Measurements from ENCODE around the gene MGAT5.

Gene MGAT5

GRCh38 chr2:134413912-134414311 is 160.0 kb downstream of the MGAT5 start (continued):
- no peak for TF ChIP-seq ZNF146 (tag by site-specific recombination; IDR thresholded peaks at IDR 0.05)
- no peak for TF ChIP-seq ZNF473 (tag by site-specific recombination; IDR thresholded peaks at IDR 0.05)
- TF ChIP-seq ZNF184 (tag by site-specific recombination; IDR thresholded peaks at IDR 0.05): no peak

GRCh38 chr2:134416018-134416417 is 162.1 kb downstream of the MGAT5 start:
- CTCF ChIA-PET: interaction anchor here (0.7 kb wide), 2 partner anchors 30 to 100 kb away, joined by 3 read pairs; no protein-coding TSS in a partner anchor
- TF ChIP-seq ZNF354C (tag by site-specific recombination; IDR thresholded peaks at IDR 0.05; ENCODE audit: borderline replicate concordance, low read depth) (no peak), ZNF747 (tag by site-specific recombination; IDR thresholded peaks at IDR 0.05) (no peak), ZNF223 (tag by site-specific recombination; IDR thresholded peaks at IDR 0.05) (no peak), ZNF140 (tag by site-specific recombination; IDR thresholded peaks at IDR 0.05) (no peak), ATF2 (tag by site-specific recombination; IDR thresholded peaks at IDR 0.05; ENCODE audit: low read depth) (no peak), ZBTB26 (tag by site-specific recombination; optimal IDR thresholded peaks at IDR 0.05) (no peak), ZNF571 (tag by site-specific recombination; IDR thresholded peaks at IDR 0.05) (no peak), ZNF529 (tag by site-specific recombination; IDR thresholded peaks at IDR 0.05; ENCODE audit: insufficient replicate concordance) (no peak), ZNF16 (tag by site-specific recombination; IDR thresholded peaks at IDR 0.05; ENCODE audit: low read depth) (no peak), ZBTB8A (tag by site-specific recombination; IDR thresholded peaks at IDR 0.05) (no peak), ZNF311 (tag by site-specific recombination; IDR thresholded peaks at IDR 0.05; ENCODE audit: borderline replicate concordance) (no peak), ZNF37A (tag by site-specific recombination; IDR thresholded peaks at IDR 0.05) (no peak), ZNF362 (tag by site-specific recombination; IDR thresholded peaks at IDR 0.05) (no peak), ZNF394 (tag by site-specific recombination; IDR thresholded peaks at IDR 0.05; ENCODE audit: borderline replicate concordance) (no peak), ZNF473 (tag by site-specific recombination; IDR thresholded peaks at IDR 0.05) (no peak), ZNF24 (tag by site-specific recombination; IDR thresholded peaks at IDR 0.05) (no peak), ZNF26 (tag by site-specific recombination; IDR thresholded peaks at IDR 0.05) (no peak), ZNF626 (tag by site-specific recombination; IDR thresholded peaks at IDR 0.05) (no peak)
- H3K9me3 ChIP-seq (ENCODE audit: control insufficient read depth, insufficient read depth, low read depth, low read length): no peaks in the 10 kb centered on the region
- no peak overlapping the region for H3K27ac ChIP-seq (ENCODE audit: extremely low read depth, low read depth, low read length)
- POLR2A ChIA-PET: no interaction called here
- no peak overlapping the region for H3K4me3 ChIP-seq (ENCODE audit: low read depth, low read length)
- peaks cover 3% of the 10 kb centered on the region; the same call in 1 of the 2 replicates for H3K4me1 ChIP-seq (ENCODE audit: control insufficient read depth, insufficient read depth, low read length)
- H3K36me3 ChIP-seq (ENCODE audit: control insufficient read depth in 2 of 2, insufficient read depth in 1 of 2, low read length in 2 of 2): peaks cover 0 to 6% of the 10 kb centered on the region in 2 experiments; a peak in 2 of 3 replicates
